SK-N-SH treated with all-trans-retinoic acid at 6 μM for 48 hours (cell line): Measurements from ENCODE around the gene HSPB2.

Source experiments
- ATAC-seq: fragments of 200-7000 bp; cut with Tn5 transposase; 3 replicates; pipeline ENCODE4 v1.9.1; 2020; ENCODE audit warnings: mild to moderate bottlenecking, moderate library complexity
- ARNTL ChIP-seq: fragments of 450-650 bp; formaldehyde crosslinking; IDR thresholded peaks from 2 replicates; pipeline ENCODE4 v1.5.0; 2020; ENCODE audit warnings: low read depth, mild to moderate bottlenecking, moderate library complexity, borderline replicate concordance
- BACH2 ChIP-seq: fragments of 250-450 bp; sonication (Bioruptor Pico); IDR thresholded peaks from 2 replicates; pipeline ENCODE4 v1.9.0; 2021; ENCODE audit warnings: mild to moderate bottlenecking, borderline replicate concordance
- CREB5 ChIP-seq: fragments of 250-450 bp; sonication (Bioruptor Pico); IDR thresholded peaks from 2 replicates; pipeline ENCODE4 v1.5.1; 2020; ENCODE audit warnings: low read depth, mild to moderate bottlenecking, moderate library complexity
- CSDC2 ChIP-seq: fragments of 250-450 bp; sonication (Bioruptor Pico); IDR thresholded peaks from 2 replicates; pipeline ENCODE4 v1.5.0; 2020; ENCODE audit warnings: mild to moderate bottlenecking, moderate library complexity
- CSRNP3 ChIP-seq: fragments of 250-450 bp; sonication (Bioruptor Pico); IDR thresholded peaks from 2 replicates; pipeline ENCODE4 v1.5.1; 2021; ENCODE audit warnings: mild to moderate bottlenecking, moderate library complexity
- ESRRG ChIP-seq: fragments of 250-450 bp; sonication (Bioruptor Pico); IDR thresholded peaks from 2 replicates; pipeline ENCODE4 v1.6.1; 2021; ENCODE audit warnings: mild to moderate bottlenecking
- GLIS3 ChIP-seq: fragments of 250-450 bp; sonication (Bioruptor Pico); IDR thresholded peaks from 2 replicates; pipeline ENCODE4 v1.5.0; 2020; ENCODE audit warnings: mild to moderate bottlenecking, moderate library complexity
- ISL1 ChIP-seq: fragments of 250-450 bp; sonication (Bioruptor Pico); IDR thresholded peaks from 2 replicates; pipeline ENCODE4 v2.1.2; 2022; ENCODE audit warnings: mild to moderate bottlenecking, moderate library complexity
- OSR1 ChIP-seq: fragments of 250-450 bp; sonication (Bioruptor Pico); IDR thresholded peaks from 2 replicates; pipeline ENCODE4 v1.8.0; 2022; ENCODE audit warnings: moderate library complexity, mild to moderate bottlenecking, inconsistent platforms
- PATZ1 ChIP-seq: fragments of 250-450 bp; sonication (Bioruptor Pico); IDR thresholded peaks from 2 replicates; pipeline ENCODE4 v1.8.0; 2020; ENCODE audit warnings: mild to moderate bottlenecking, moderate library complexity, borderline replicate concordance
- POU6F1 ChIP-seq: fragments of 250-450 bp; sonication (Bioruptor Pico); IDR thresholded peaks from 2 replicates; pipeline ENCODE4 v1.8.0; 2021; ENCODE audit warnings: low read depth, mild to moderate bottlenecking, moderate library complexity, borderline replicate concordance
- PPARA ChIP-seq: fragments of 250-450 bp; sonication (Bioruptor Pico); IDR thresholded peaks from 2 replicates; pipeline ENCODE4 v1.5.0; 2020; ENCODE audit warnings: mild to moderate bottlenecking, borderline replicate concordance
- RARB ChIP-seq: fragments of 250-450 bp; sonication (Bioruptor Pico); IDR thresholded peaks from 2 replicates; pipeline ENCODE4 v1.8.0; 2021; ENCODE audit warnings: mild to moderate bottlenecking, moderate library complexity
- SNAI2 ChIP-seq: fragments of 250-450 bp; sonication (Bioruptor Pico); IDR thresholded peaks from 2 replicates; pipeline ENCODE4 v1.5.0; 2020; ENCODE audit warnings: mild to moderate bottlenecking, moderate library complexity
- TSHZ2 ChIP-seq: fragments of 250-450 bp; sonication (Bioruptor Pico); IDR thresholded peaks from 2 replicates; pipeline ENCODE4 v1.5.0; 2020; ENCODE audit warnings: mild to moderate bottlenecking, moderate library complexity
- ZC3H10 ChIP-seq: fragments of 250-450 bp; sonication (Bioruptor Pico); IDR thresholded peaks from 2 replicates; pipeline ENCODE4 v1.5.1; 2021; ENCODE audit warnings: mild to moderate bottlenecking, moderate library complexity
- ZFP30 ChIP-seq: fragments of 450-650 bp; formaldehyde crosslinking; IDR thresholded peaks from 2 replicates; pipeline ENCODE4 v1.5.0; 2022; ENCODE audit warnings: mild to moderate bottlenecking, moderate library complexity
- ZNF565 ChIP-seq: fragments of 450-650 bp; formaldehyde crosslinking; conservative IDR thresholded peaks from 2 replicates; pipeline ENCODE4 v1.5.0; 2020; ENCODE audit warnings: low read depth, mild to moderate bottlenecking, moderate library complexity
- ZNF70 ChIP-seq: fragments of 450-650 bp; formaldehyde crosslinking; IDR thresholded peaks from 2 replicates; pipeline ENCODE4 v1.5.0; 2020; ENCODE audit warnings: mild to moderate bottlenecking, moderate library complexity
- ZNF8 ChIP-seq: fragments of 450-650 bp; formaldehyde crosslinking; IDR thresholded peaks from 2 replicates; pipeline ENCODE4 v1.5.0; 2020; ENCODE audit warnings: mild to moderate bottlenecking, moderate library complexity

HSPB2 gene

GRCh38 chr11:111923351-111923788, 10.8 kb downstream of the HSPB2 start (continued):
- TF ChIP-seq OSR1 (CRISPR knock-in tag) (no peak), CREB5 (CRISPR knock-in tag) (no peak), ZNF565 (CRISPR knock-in tag) (no peak), ZNF8 (CRISPR knock-in tag) (no peak), CSRNP3 (no peak), ZC3H10 (CRISPR knock-in tag) (no peak), SNAI2 (no peak)

GRCh38 chr11:111923951-111924350, 11.4 kb downstream of the HSPB2 start:
- TF ChIP-seq ISL1 (CRISPR knock-in tag) (no peak), PATZ1 (no peak)
- TF ChIP-seq, all 23 proteins: peak for 0
- no peak for ATAC-seq

- TF ChIP-seq CREB5 (CRISPR knock-in tag): no peak
- TF ChIP-seq CSDC2: no peak
- TF ChIP-seq BACH2 (CRISPR knock-in tag): no peak
- TF ChIP-seq POU6F1 (CRISPR knock-in tag): no peak
- TF ChIP-seq RARB (CRISPR knock-in tag): no peak
- no peak for TF ChIP-seq ARNTL (CRISPR knock-in tag)
- TF ChIP-seq ZNF565 (CRISPR knock-in tag): no peak
- TF ChIP-seq ZNF70 (CRISPR knock-in tag): no peak
- no peak for TF ChIP-seq CSRNP3
- TF ChIP-seq ZNF8 (CRISPR knock-in tag): no peak
- no peak for TF ChIP-seq ESRRG (CRISPR knock-in tag)
- no peak for TF ChIP-seq GLIS3 (CRISPR knock-in tag)
- TF ChIP-seq ZFP30 (CRISPR knock-in tag): no peak
- no peak for TF ChIP-seq OSR1 (CRISPR knock-in tag)
- no peak for TF ChIP-seq ISL1 (CRISPR knock-in tag)
- TF ChIP-seq ZC3H10 (CRISPR knock-in tag): no peak
- TF ChIP-seq TSHZ2 (CRISPR knock-in tag): no peak
- TF ChIP-seq PATZ1: no peak
- TF ChIP-seq PPARA: no peak
- TF ChIP-seq, all 23 proteins: peak for 0
- ATAC-seq: no peak
Observed at GRCh38 chr11:111925953-111926352, 13.4 kb downstream of the HSPB2 start.
